H4 (cell line): Measurements from ENCODE around the gene GOPC. TPM values are rescaled to one million over a fixed set of nuclear protein-coding genes. Genes with fewer than 3 reads are reported as not detected.

ENCODE experiments used
- DNase-seq: peaks from one replicate; pipeline ENCODE4 v3.0.0-alpha.2; 2015; ENCODE audit warnings: low spot score
- total RNA-seq: library from RNA; depleted of rRNA; stranded (reverse); fragments of >200 nt; shearing (Covaris generic); gene quantifications from 2 replicates; pipeline ENCODE4 v1.2.3, GENCODE V29; 2014; rRNA removed

GOPC gene
- total RNA-seq, 1 experiment from 2014 or later, result 22.1 TPM

GRCh38 chr6:117514655-117515054, 87.7 kb downstream of the GOPC start:
- no peak for DNase-seq

- no peak for DNase-seq
Measured at GRCh38 chr6:117513778-117514365, 88.4 kb downstream of the GOPC start.

GRCh38 chr6:117512987-117513573, 89.2 kb downstream of the GOPC start:
- no peak for DNase-seq

- DNase-seq, result no peak
Measured at GRCh38 chr6:117512056-117512828, 90.1 kb downstream of the GOPC start.

Other genes with a start within 250 kb of the GOPC start
- gene ROS1, start 176.6 kb downstream of the GOPC start, total RNA-seq, result 0.12 and 0.70 TPM in 2 replicates
- 17.3 and 28.6 TPM in 2 replicates for gene DCBLD1, start 119.8 kb downstream of the GOPC start, total RNA-seq
- gene NUS1, start 73.0 kb upstream of the GOPC start, total RNA-seq, result 11.7 and 12.2 TPM in 2 replicates